Stimulated activated memory B cell treated with anti-CD40 and anti-IgM and Interleukin-4, amounts not matched to agents 10 μg/mL and 1 μg/mL and 100 μg/mL, for 72 hours (primary cell): ENCODE data around the gene GSK3B.

ENCODE experiments used
- ATAC-seq: fragments of 150-1000 bp; cut with Tn5 transposase; 2 replicates; pipeline ENCODE4 v1.10.0; 2021
- H3K27ac Mint-ChIP-seq: one replicate; pipeline ENCODE4 v1.8.0; 2022; ENCODE audit warnings: mild to moderate bottlenecking, mixed read lengths
- H3K27me3 Mint-ChIP-seq: one replicate; pipeline ENCODE4 v1.8.0; 2022; ENCODE audit warnings: mixed read lengths
- H3K36me3 Mint-ChIP-seq: one replicate; pipeline ENCODE4 v1.8.0; 2022; ENCODE audit warnings: mixed read lengths
- H3K4me1 Mint-ChIP-seq: one replicate; pipeline ENCODE4 v1.8.0; 2022; ENCODE audit warnings: mixed read lengths
- H3K4me3 Mint-ChIP-seq: one replicate; pipeline ENCODE4 v1.8.0; 2022; ENCODE audit warnings: mild to moderate bottlenecking, moderate library complexity, mixed read lengths
- H3K9me3 Mint-ChIP-seq: one replicate; pipeline ENCODE4 v1.8.0; 2022; ENCODE audit warnings: mixed read lengths

GSK3B gene

DNA sequence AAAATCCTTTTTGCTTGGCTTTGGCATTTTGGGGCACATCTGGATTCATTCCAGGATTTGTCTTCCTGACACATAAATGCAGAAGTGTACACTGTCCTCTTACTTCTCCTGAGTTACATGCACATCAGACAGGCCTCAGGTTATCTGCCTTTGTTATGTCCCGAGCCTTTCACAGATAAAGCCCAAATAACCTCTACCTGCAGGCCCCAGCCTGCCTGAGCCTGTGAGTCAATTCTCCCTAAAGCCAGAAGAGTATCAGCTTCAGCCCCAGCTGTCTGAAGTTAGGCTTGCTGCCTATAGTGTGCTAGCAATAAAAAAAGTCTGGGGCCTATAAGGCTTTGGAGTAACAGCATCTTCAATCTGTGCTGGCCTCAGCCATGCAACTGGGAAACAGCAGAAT is 17.7 kb upstream of the GSK3B start:
- no peak overlapping the region for H3K4me3 Mint-ChIP-seq
- H3K36me3 Mint-ChIP-seq: peaks cover 2% of the 10 kb centered on the region
- H3K27me3 Mint-ChIP-seq: no peaks in the 10 kb centered on the region
- H3K9me3 Mint-ChIP-seq: peaks cover 4% of the 10 kb centered on the region
- no peak overlapping the region for H3K27ac Mint-ChIP-seq
- ATAC-seq: no peak
- H3K4me1 Mint-ChIP-seq: peaks cover 9% of the 10 kb centered on the region

DNA sequence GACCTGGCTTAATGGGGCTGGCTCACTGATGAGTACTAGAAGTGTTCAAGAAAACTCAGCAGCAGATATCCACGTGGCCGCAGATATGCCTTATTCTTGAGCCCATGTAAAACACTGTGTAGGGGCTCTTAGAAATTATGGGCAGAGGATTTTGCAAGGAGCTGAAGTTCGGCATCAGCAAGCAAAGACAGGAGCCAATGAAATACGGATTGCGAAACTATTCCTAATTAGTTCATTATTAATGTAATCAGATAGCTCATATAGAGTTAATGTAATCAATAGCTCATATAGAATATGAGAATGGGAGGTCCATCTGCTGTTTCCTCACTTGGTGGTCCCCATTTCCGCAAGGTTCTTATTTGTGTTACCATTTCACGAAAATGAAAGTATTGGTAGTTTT is 9.0 kb upstream of the GSK3B start:
- no peaks in the 10 kb centered on the region for H3K27me3 Mint-ChIP-seq
- H3K4me3 Mint-ChIP-seq: peak overlapping the region; percentile 29
- H3K4me1 Mint-ChIP-seq: peaks cover 36% of the 10 kb centered on the region
- H3K36me3 Mint-ChIP-seq: peaks cover 32% of the 10 kb centered on the region
- peak overlapping the region; percentile 55 for H3K27ac Mint-ChIP-seq
- no peak for ATAC-seq
- no peaks in the 10 kb centered on the region for H3K9me3 Mint-ChIP-seq

DNA sequence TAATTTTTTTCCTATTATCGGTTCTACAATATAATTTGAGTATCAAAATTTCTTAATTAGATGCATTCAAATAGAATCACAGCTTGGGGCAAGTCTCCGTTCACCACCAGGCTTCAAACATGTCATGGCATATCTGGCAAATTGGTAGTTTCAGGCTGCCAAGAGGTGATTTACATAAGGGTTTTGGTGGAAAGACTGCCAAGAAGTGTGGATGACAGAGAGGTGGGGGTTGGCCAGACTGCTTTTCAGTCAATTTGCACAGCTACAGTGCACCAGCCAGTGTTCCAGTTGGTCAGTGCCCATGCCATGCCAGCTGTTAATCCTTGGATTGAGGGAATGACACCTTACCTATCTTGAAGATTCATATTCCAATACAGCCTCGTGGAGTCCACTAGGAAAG is 8.4 kb upstream of the GSK3B start:
- H3K4me3 Mint-ChIP-seq: peak overlapping the region; percentile 29
- ATAC-seq: no peak
- H3K4me1 Mint-ChIP-seq: peaks cover 30% of the 10 kb centered on the region
- peak overlapping the region; percentile 55 for H3K27ac Mint-ChIP-seq
- H3K36me3 Mint-ChIP-seq: peaks cover 32% of the 10 kb centered on the region
- H3K9me3 Mint-ChIP-seq: no peaks in the 10 kb centered on the region
- no peaks in the 10 kb centered on the region for H3K27me3 Mint-ChIP-seq

DNA sequence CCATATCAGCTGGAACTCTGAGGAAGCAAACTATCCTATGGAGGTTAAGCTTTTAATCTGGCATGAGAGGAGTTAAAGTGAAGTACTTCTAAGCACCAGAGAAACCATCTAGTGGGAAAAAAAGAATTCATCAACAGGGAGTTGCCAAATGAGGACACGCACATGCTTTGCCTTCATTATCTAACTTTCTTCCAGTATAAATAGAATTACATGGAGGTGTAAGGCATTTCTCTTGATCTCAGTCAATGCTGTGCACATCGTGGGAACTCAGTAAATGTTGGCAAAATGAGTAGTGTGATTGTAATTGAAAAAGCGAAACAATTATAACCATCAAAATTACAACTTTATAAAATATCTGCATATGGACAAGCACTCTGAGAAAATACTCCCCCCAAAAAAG is 8.0 kb upstream of the GSK3B start:
- Mint-ChIP-seq H3K4me1 (peaks cover 32% of the 10 kb centered on the region), H3K9me3 (no peaks in the 10 kb centered on the region), H3K27ac (no peak overlapping the region), H3K27me3 (no peaks in the 10 kb centered on the region), H3K4me3 (no peak overlapping the region), H3K36me3 (peaks cover 32% of the 10 kb centered on the region)
- ATAC-seq: no peak

DNA sequence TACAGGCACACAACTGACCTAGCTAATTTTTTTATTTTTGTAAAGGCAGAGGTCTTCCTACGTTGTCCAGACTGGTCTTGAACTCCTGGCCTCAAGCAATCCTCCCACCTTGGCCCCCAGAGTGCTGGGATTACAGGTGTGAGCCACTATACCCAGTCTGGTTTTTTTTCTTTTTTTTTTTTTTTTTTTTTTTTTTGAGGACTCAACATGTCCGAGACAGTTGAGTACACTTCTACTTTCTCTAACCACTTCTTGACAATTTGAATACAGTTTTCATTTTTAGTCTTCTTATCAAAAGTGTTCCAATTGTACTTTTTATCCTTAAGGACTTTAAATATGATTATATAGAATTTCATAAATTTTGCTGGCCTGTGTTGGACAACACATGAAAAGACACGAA is 7.4 kb upstream of the GSK3B start:
- Mint-ChIP-seq H3K27ac (no peak overlapping the region), H3K27me3 (no peaks in the 10 kb centered on the region), H3K4me1 (peaks cover 38% of the 10 kb centered on the region), H3K9me3 (no peaks in the 10 kb centered on the region), H3K4me3 (no peak overlapping the region), H3K36me3 (peaks cover 32% of the 10 kb centered on the region)
- ATAC-seq: no peak

DNA sequence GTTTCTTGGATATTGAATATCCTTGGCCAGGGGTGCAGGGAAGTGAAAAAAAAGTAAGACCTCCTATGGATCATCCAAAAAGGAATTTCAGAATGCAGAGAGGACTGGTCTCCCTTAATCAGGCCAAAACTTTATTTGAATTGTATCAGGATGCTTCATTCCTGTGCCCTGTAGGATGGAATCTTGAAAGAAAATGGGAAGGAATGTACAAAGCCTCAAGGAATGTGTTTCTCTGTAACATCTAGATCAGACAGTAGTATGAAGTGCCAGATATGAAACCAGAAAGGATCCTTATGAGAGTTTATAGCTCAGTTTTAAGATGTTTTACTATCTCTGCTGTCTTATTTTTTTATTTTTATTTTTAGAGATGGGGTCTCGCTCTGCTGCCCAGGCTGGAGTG is 6.5 kb upstream of the GSK3B start:
- no peak for ATAC-seq

DNA sequence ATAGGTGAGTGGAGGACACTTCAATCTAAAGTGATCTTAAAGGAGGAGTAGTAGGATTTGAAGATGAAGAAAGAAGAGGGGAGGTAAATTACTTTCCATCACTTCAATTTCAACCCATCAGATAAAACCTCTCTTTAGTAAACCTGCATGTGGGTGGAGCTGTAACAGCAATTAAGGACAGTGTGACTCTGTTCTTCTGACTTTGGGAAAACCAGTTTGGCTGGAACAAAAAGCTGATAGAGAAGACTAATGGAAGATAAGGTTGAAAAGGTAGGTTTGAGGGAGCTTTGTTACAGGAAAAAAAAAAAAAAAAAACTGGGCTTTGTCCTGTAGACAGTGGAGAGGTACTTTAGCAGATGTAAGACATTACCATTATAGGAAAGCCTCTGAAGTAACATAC is 4.5 kb upstream of the GSK3B start:
- Mint-ChIP-seq H3K27me3 (no peaks in the 10 kb centered on the region), H3K36me3 (peaks cover 21% of the 10 kb centered on the region), H3K4me1 (peaks cover 45% of the 10 kb centered on the region), H3K4me3 (no peak overlapping the region), H3K9me3 (no peaks in the 10 kb centered on the region), H3K27ac (no peak overlapping the region)
- ATAC-seq: no peak

More for the DNA sequence above, 6.5 kb upstream of the GSK3B start:
- Mint-ChIP-seq H3K27ac (no peak overlapping the region), H3K36me3 (peaks cover 23% of the 10 kb centered on the region), H3K4me1 (peaks cover 44% of the 10 kb centered on the region), H3K4me3 (no peak overlapping the region), H3K9me3 (no peaks in the 10 kb centered on the region), H3K27me3 (no peaks in the 10 kb centered on the region)

DNA sequence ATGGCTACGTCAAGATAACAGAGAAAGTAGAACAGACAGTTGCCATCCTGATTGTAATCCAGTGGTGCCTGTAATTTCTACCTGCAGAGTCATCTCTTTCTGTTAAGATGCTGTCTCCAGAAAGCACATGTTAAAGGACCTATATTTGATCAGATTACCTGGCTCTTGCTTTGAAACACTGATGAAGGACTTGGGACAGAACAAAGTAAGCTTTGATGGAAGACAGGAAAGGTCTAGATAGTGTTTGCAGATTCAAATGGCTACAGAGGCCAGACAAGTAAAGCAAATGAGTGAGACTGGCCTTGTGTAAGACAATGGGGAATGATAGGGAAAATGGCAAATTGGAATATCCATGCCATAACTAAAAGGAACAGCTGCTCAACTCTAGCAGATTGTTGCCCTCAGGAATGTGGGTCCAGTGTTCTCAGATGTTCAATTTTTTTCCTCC is 1.8 kb upstream of the GSK3B start:
- Mint-ChIP-seq H3K4me3 (no peak overlapping the region), H3K4me1 (peaks cover 32% of the 10 kb centered on the region), H3K36me3 (peaks cover 17% of the 10 kb centered on the region), H3K27me3 (no peaks in the 10 kb centered on the region), H3K9me3 (no peaks in the 10 kb centered on the region), H3K27ac (no peak overlapping the region)
- ATAC-seq: no peak

DNA sequence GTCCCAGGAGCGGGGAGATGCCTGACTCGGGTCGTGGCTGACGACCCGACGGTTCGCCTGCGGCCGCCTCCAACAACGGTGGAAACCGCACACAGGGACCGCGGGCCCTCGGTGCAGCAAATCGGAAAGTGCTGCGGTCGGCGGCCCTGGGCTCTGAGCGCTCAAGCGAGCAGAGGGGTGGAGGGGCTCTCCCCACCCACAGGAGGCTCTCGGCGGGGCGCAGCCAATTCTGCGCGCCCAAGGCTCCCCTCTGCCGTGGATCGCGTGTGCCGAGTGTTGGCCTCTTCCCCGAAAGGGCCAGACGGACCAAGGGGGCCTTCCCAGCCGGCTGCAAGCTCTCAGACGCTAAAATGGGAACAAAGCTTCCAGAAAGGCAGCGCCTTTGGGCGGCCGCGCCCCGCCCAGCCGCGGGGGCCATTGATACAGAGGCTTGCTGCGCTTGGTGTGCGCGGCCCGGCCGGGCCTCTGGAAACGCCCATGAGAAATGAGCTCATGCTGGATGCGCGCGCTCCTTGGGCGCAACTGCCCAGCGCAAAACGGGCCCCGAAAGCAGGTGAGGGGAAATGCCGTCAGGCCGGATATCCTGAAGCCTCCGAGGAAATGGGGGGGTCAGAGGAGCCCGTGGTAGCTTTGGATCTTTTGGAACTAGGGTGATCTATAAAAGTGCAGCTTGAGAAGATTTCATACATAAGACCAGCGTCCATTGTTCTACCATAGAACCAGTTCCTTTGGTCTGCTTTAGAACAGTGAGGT is 1.2 kb upstream of the GSK3B start:
- ATAC-seq: peak; percentile 65
- peaks cover 26% of the 10 kb centered on the region for H3K4me1 Mint-ChIP-seq
- H3K36me3 Mint-ChIP-seq: peaks cover 17% of the 10 kb centered on the region
- no peaks in the 10 kb centered on the region for H3K27me3 Mint-ChIP-seq
- no peak overlapping the region for H3K4me3 Mint-ChIP-seq
- no peak overlapping the region for H3K27ac Mint-ChIP-seq
- H3K9me3 Mint-ChIP-seq: no peaks in the 10 kb centered on the region

DNA sequence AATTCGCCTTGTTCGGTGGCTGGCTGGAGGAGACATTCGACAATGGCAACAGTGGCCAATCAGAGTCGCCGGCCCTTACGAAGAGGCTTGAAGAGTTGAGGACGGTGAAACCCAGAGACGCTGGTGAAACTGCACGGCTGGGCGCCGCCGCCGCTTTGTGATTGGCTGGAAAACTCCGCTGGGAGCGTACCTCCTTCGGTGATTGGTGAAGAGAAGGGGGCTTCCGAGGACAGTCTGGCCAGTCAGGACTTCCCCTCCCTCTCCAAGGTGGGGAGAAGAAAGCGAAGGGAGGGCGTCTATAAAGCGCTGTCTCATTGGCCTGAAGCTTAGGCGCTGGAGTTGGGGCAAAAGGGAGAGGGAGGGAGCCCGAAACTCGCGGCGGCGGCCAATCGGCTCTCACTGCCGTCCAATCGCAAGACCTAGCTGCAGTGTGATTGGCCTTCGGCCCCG is 554 bp upstream of the GSK3B start:
- Mint-ChIP-seq H3K27me3 (no peaks in the 10 kb centered on the region), H3K9me3 (no peaks in the 10 kb centered on the region), H3K4me1 (peaks cover 26% of the 10 kb centered on the region), H3K4me3 (no peak overlapping the region), H3K36me3 (peaks cover 14% of the 10 kb centered on the region), H3K27ac (no peak overlapping the region)
- ATAC-seq: peak; percentile 88

DNA sequence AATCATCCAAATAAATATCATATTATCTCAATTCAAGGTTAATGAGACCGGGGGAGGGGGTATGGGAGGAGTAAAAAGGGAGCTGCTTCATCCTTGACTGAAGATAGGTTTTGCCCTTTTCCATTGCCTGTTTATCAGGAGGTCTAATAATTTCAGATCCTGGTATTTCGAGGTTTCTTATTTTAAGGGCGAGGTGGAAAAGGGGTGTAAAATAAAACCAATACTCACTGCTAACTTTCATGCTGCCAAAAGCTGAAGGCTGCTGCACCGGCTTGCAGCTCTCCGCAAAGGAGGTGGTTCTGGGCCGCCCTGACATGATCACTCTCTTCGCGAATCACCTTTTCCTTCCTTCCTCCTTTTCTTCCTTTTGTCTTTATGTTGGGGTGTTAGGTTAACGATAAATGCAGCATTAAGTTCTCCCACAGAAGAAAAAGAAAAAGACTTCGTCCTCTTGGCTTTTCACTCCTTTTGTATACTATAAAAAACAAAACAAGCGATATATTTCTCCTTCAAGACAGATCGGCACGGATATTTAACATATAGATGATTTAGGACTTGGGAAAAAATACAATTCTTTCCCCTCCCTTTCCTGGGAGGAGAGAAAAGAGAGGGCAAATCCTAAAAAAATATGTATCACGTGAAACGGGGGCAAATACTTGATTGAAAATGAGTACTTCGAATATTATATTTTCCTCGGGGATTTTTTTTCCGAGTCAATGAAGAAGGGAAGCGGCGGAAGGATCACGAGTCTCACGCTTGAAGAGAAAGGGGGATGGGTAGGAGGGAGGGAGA is 932 bp downstream of the GSK3B start:
- no peak for ATAC-seq
- H3K27me3 Mint-ChIP-seq: no peaks in the 10 kb centered on the region
- H3K27ac Mint-ChIP-seq: no peak overlapping the region
- peaks cover 6% of the 10 kb centered on the region for H3K36me3 Mint-ChIP-seq
- H3K9me3 Mint-ChIP-seq: no peaks in the 10 kb centered on the region
- no peak overlapping the region for H3K4me3 Mint-ChIP-seq
- peaks cover 28% of the 10 kb centered on the region for H3K4me1 Mint-ChIP-seq

DNA sequence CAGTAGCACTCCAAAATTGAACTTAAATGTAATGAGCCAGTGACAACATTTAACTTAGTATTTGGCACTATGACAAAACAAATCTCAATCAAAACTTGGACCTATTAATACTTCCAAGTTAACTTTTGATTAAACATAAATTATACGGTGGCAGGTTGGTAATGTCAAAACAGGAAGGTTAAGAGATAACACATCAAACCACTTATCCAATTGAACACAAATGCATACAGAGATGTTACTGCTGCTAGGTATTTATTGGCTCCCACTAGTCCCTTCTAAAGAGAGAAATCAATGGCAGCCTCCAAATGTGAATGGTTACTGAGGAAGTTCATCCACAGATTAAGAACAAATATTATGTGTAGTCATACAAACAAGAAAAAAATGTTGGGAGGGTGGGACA is 1.8 kb downstream of the GSK3B start:
- H3K27me3 Mint-ChIP-seq: no peaks in the 10 kb centered on the region
- H3K9me3 Mint-ChIP-seq: no peaks in the 10 kb centered on the region
- no peak overlapping the region for H3K27ac Mint-ChIP-seq
- H3K4me1 Mint-ChIP-seq: peaks cover 28% of the 10 kb centered on the region
- no peak overlapping the region for H3K4me3 Mint-ChIP-seq
- ATAC-seq: no peak
- peaks cover 6% of the 10 kb centered on the region for H3K36me3 Mint-ChIP-seq

DNA sequence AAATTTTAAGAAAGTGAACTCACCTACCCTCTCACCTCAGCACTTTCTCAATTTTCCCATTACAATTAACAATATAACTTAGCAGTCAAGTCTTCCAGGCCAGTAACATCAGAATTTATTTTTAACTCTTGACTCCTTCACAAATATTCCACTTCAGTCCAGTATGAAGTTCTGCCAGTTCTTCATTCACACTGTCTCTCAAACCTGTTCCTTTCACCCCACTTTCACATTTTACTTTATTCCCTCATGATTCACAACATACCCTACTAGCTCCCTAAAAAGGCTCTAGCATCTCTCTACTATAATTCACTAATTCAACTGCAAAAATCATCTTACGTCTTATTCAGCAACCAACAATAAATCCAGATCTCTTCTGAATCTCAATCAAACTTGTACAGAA is 3.8 kb downstream of the GSK3B start:
- Mint-ChIP-seq H3K36me3 (peaks cover 6% of the 10 kb centered on the region), H3K27ac (no peak overlapping the region), H3K4me1 (peaks cover 16% of the 10 kb centered on the region), H3K4me3 (no peak overlapping the region), H3K27me3 (no peaks in the 10 kb centered on the region), H3K9me3 (no peaks in the 10 kb centered on the region)
- no peak for ATAC-seq

DNA sequence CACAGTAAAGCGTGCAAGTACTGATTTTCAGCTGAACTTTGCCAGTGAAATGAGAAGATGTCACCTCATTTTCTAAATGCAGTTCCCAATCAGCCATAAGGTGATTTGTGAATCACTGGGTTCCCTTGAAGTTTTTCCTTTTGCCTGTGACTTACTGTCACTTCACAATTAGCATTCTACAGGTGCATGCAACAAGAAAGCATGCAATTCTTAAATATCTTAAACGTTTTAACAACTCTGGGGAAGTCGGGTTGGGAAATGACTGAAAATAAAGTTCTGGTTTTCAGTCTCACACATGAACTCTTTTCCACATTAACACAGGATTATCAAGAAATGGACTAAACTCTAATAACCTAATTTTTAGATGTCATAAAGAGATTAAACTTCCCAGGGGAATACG is 5.2 kb downstream of the GSK3B start:
- ATAC-seq: no peak
- Mint-ChIP-seq H3K27ac (no peak overlapping the region), H3K27me3 (no peaks in the 10 kb centered on the region), H3K9me3 (no peaks in the 10 kb centered on the region), H3K4me1 (peaks cover 15% of the 10 kb centered on the region), H3K36me3 (peaks cover 6% of the 10 kb centered on the region), H3K4me3 (no peak overlapping the region)

DNA sequence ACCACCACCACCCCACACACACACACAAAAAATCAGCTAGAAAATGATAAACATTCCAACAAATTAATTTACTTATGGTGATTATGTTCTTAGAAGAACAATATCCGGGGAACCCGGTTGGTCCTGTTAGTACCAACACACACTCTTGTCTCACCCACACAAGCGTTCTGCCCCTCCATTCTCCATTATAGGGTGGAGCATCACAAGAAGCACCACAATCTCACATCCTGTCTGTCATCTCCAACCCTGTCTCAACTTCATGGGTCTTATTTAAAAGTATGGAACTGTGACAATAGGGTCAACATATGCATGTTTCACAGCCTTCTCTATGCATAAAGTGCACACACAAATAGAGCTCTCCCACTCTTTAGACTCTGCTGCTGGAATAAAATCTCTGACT is 5.6 kb downstream of the GSK3B start:
- ATAC-seq: no peak
- Mint-ChIP-seq H3K4me1 (peaks cover 19% of the 10 kb centered on the region), H3K4me3 (no peak overlapping the region), H3K27me3 (no peaks in the 10 kb centered on the region), H3K27ac (no peak overlapping the region), H3K36me3 (peaks cover 7% of the 10 kb centered on the region), H3K9me3 (no peaks in the 10 kb centered on the region)

DNA sequence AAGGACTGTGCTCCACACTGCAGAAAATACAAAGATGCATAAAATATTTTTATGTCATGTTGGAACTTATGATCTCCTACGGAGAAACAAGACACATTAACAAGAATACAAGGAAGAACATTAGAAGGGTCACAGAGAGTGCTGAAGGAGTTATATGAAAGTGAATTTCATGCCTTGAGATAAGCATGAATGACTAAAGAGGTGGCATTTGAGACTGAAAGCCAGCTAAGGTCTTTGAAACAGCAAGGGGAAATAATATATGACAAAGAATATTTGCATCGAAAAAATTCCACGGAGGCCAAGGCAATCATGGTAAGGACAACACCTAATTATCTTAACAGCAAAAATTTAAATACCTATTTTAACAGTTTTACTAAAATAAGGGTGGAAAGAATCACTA is 12.5 kb downstream of the GSK3B start:
- H3K4me3 Mint-ChIP-seq: peak overlapping the region; percentile 39
- ATAC-seq: peak; percentile 59
- H3K36me3 Mint-ChIP-seq: peaks cover 13% of the 10 kb centered on the region
- peaks cover 66% of the 10 kb centered on the region for H3K4me1 Mint-ChIP-seq
- H3K27me3 Mint-ChIP-seq: no peaks in the 10 kb centered on the region
- peak overlapping the region; percentile 25 for H3K27ac Mint-ChIP-seq
- H3K9me3 Mint-ChIP-seq: no peaks in the 10 kb centered on the region
